K562 (cell line): ENCODE results near the gene IL4I1. TPM values are rescaled to one million over a fixed set of nuclear protein-coding genes. Genes with fewer than 3 reads are reported as not detected.

ENCODE experiments used
- ARID2 ChIP-seq: fragments of 450-650 bp; IDR thresholded peaks from 2 replicates; pipeline ENCODE4 v1.6.1; 2017; ENCODE audit warnings: antibody characterized with exemption, mild to moderate bottlenecking
- ESRRB ChIP-seq: fragments of 250-450 bp; sonication (Bioruptor Pico); IDR thresholded peaks from 2 replicates; pipeline ENCODE4 v1.5.0; 2020; ENCODE audit warnings: mild to moderate bottlenecking, moderate library complexity, borderline replicate concordance
- NCOA2 ChIP-seq, 2 experiments: fragments of 450-650 bp; IDR thresholded peaks; 2 replicates each; pipeline ENCODE4 v1.6.1; 2018; ENCODE audit warnings: mild to moderate bottlenecking in 2 of 2, moderate library complexity in 1 of 2; ENCODE audit not compliant: partially characterized antibody in 2 of 2
- POLR2B ChIP-seq: fragments of 450-650 bp; IDR thresholded peaks from 2 replicates; pipeline ENCODE4 v1.6.1; 2018; ENCODE audit warnings: low read depth; ENCODE audit not compliant: partially characterized antibody
- PRPF4 ChIP-seq: fragments of 200-400 bp; formaldehyde crosslinking; IDR thresholded peaks from one replicate; pipeline ENCODE4 v1.6.1; 2017; ENCODE audit warnings: low read length, low read depth, mild to moderate bottlenecking; ENCODE audit not compliant: insufficient read depth, poor library complexity, severe bottlenecking
- SNRNP70 ChIP-seq: fragments of 200-400 bp; formaldehyde crosslinking; optimal IDR thresholded peaks from 2 replicates; pipeline ENCODE3; 2017; ENCODE audit warnings: low read depth, low read length
- ZNF124 ChIP-seq: sonication (generic); formaldehyde crosslinking; IDR thresholded peaks from 2 replicates; pipeline ENCODE4 v1.8.1; 2022; ENCODE audit warnings: missing genetic modification reagents
- ZNF717 ChIP-seq: fragments of 250-450 bp; sonication (Bioruptor Pico); IDR thresholded peaks from 2 replicates; pipeline ENCODE4 v1.5.0; 2021
- ZSCAN29 ChIP-seq: fragments of 450-650 bp; IDR thresholded peaks from 2 replicates; pipeline ENCODE4 v1.6.1; 2017
- polyA plus RNA-seq, 8 experiments: library from polyadenylated mRNA; depleted of rRNA in 4 of 8; stranded (reverse) in 5 of 8; unstranded in 3 of 8; fragments of >200 nt; fragmentation: Nextera tagmentation in 2 of 8; fragmentation: Illumina TruSeq in 1 of 8; extraction: Ambion mirVana in 2 of 8; extraction: Trizol in 1 of 8; gene quantifications; 2 replicates each; pipeline versions ENCODE4 v1.2.1 to v1.2.3, GENCODE V29; 2011 to 2014; ENCODE audit warnings: inconsistent platforms in 1 of 8, missing spikeins in 1 of 8
- total RNA-seq, 7 experiments: library from RNA; depleted of rRNA in 6 of 7; stranded (reverse); fragments of >200 nt in 6 of 7; fragmentation: Illumina TruSeq in 2 of 7; extraction: Trizol in 2 of 7; gene quantifications; 2 replicates each; pipeline versions ENCODE4 v1.2.1 to v1.2.3, GENCODE V29; 2011 to 2021; ENCODE audit warnings: low replicate concordance in 1 of 7
- TF ChIP-seq, protein P1 (sequence below): sonication (generic); formaldehyde crosslinking; IDR thresholded peaks from 2 replicates; pipeline ENCODE4 v1.8.1; 2022; ENCODE audit warnings: missing genetic modification reagents
- TF ChIP-seq, protein P2 (sequence below): fragments of 250-450 bp; sonication (Bioruptor Pico); IDR thresholded peaks from 2 replicates; pipeline ENCODE4 v1.8.0; 2022; ENCODE audit warnings: inconsistent platforms
- TF ChIP-seq, protein P3 (sequence below): IDR thresholded peaks from 2 replicates; pipeline ENCODE4 v1.6.1; 2014; ENCODE audit warnings: antibody characterized with exemption
- TF ChIP-seq, protein P4 (sequence below): fragments of 250-450 bp; sonication (Bioruptor Pico); IDR thresholded peaks from 2 replicates; pipeline ENCODE4 v1.4.0; 2020

Gene IL4I1
- total and polyA plus RNA-seq, 9 of the 15 experiments (the other 6 are each of a cell fraction or from before 2014, with no cell fraction given) = 0.06 to 0.95 (median 0.43) TPM; not detected in 2

DNA sequence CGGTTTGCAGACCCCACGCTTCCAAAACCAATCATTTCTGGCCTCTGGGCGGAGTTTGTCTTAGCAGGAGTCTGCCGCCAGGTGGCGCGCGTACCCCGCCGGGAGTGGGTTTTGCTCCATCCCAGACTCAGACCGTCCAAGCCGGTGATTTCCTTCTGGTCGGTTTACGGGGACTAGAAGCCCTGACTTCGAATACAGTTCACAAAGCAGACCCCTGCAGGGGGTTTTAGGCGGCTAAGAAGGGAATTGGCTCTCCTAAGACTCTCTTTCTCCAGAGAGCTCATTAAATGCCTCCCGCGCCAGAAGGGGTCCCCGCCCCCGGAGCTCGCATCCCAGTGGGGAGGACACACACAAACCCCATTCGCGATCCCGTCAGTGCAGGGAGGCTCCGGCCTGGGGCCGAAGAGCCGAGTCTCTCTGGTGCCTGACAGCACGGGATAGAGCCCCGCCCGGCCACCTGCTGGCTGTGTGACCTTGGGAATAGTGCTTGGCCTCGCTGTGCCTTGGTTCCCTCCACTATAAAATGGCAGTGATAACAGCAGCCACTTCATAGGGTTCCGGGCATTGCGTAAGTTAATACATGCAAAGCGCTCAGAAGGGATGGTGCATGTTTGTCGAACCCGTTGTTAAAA, 41.2 kb upstream of the IL4I1 start (continued):
- TF ChIP-seq POLR2B = no peak
- no peak for TF ChIP-seq PRPF4
- no peak for TF ChIP-seq ZSCAN29
- TF ChIP-seq ZNF717 (CRISPR knock-in tag) = no peak
- TF ChIP-seq, protein P1, sequence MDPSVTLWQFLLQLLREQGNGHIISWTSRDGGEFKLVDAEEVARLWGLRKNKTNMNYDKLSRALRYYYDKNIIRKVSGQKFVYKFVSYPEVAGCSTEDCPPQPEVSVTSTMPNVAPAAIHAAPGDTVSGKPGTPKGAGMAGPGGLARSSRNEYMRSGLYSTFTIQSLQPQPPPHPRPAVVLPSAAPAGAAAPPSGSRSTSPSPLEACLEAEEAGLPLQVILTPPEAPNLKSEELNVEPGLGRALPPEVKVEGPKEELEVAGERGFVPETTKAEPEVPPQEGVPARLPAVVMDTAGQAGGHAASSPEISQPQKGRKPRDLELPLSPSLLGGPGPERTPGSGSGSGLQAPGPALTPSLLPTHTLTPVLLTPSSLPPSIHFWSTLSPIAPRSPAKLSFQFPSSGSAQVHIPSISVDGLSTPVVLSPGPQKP = no peak
- TF ChIP-seq, protein P2, sequence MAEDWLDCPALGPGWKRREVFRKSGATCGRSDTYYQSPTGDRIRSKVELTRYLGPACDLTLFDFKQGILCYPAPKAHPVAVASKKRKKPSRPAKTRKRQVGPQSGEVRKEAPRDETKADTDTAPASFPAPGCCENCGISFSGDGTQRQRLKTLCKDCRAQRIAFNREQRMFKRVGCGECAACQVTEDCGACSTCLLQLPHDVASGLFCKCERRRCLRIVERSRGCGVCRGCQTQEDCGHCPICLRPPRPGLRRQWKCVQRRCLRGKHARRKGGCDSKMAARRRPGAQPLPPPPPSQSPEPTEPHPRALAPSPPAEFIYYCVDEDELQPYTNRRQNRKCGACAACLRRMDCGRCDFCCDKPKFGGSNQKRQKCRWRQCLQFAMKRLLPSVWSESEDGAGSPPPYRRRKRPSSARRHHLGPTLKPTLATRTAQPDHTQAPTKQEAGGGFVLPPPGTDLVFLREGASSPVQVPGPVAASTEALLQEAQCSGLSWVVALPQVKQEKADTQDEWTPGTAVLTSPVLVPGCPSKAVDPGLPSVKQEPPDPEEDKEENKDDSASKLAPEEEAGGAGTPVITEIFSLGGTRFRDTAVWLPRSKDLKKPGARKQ (CRISPR knock-in tag) = no peak
- no peak for TF ChIP-seq NCOA2 (IDR thresholded peaks at IDR 0.05; ENCODE audit: partially characterized antibody in 2 of 2)
- TF ChIP-seq, protein P3, sequence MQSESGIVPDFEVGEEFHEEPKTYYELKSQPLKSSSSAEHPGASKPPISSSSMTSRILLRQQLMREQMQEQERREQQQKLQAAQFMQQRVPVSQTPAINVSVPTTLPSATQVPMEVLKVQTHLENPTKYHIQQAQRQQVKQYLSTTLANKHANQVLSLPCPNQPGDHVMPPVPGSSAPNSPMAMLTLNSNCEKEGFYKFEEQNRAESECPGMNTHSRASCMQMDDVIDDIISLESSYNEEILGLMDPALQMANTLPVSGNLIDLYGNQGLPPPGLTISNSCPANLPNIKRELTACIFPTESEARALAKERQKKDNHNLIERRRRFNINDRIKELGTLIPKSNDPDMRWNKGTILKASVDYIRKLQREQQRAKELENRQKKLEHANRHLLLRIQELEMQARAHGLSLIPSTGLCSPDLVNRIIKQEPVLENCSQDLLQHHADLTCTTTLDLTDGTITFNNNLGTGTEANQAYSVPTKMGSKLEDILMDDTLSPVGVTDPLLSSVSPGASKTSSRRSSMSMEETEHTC = no peak
- TF ChIP-seq ESRRB = no peak
- TF ChIP-seq ARID2 = peak; percentile 87
- TF ChIP-seq ZNF124 = no peak
- TF ChIP-seq, protein P4, sequence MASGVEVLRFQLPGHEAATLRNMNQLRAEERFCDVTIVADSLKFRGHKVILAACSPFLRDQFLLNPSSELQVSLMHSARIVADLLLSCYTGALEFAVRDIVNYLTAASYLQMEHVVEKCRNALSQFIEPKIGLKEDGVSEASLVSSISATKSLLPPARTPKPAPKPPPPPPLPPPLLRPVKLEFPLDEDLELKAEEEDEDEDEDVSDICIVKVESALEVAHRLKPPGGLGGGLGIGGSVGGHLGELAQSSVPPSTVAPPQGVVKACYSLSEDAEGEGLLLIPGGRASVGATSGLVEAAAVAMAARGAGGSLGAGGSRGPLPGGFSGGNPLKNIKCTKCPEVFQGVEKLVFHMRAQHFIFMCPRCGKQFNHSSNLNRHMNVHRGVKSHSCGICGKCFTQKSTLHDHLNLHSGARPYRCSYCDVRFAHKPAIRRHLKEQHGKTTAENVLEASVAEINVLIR (CRISPR knock-in tag) = no peak
- TF ChIP-seq SNRNP70 = no peak
